Epidermal melanocyte (primary cell): ENCODE data around the gene DMAP1.
A peak's percentile ranks its signal among the peaks of the same experiment; 100 is the strongest.
"Not testable (repeated sequence)": the region's sequence is repeated elsewhere in the genome, so short reads cannot be mapped to it uniquely, and the experiment has no call there.

Experiments
- DNase-seq: peaks from one replicate; pipeline ENCODE4 v3.0.0; 2011; ENCODE audit warnings: low spot score; ENCODE audit not compliant: insufficient read length

Gene DMAP1, protein sequence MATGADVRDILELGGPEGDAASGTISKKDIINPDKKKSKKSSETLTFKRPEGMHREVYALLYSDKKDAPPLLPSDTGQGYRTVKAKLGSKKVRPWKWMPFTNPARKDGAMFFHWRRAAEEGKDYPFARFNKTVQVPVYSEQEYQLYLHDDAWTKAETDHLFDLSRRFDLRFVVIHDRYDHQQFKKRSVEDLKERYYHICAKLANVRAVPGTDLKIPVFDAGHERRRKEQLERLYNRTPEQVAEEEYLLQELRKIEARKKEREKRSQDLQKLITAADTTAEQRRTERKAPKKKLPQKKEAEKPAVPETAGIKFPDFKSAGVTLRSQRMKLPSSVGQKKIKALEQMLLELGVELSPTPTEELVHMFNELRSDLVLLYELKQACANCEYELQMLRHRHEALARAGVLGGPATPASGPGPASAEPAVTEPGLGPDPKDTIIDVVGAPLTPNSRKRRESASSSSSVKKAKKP

DNA sequence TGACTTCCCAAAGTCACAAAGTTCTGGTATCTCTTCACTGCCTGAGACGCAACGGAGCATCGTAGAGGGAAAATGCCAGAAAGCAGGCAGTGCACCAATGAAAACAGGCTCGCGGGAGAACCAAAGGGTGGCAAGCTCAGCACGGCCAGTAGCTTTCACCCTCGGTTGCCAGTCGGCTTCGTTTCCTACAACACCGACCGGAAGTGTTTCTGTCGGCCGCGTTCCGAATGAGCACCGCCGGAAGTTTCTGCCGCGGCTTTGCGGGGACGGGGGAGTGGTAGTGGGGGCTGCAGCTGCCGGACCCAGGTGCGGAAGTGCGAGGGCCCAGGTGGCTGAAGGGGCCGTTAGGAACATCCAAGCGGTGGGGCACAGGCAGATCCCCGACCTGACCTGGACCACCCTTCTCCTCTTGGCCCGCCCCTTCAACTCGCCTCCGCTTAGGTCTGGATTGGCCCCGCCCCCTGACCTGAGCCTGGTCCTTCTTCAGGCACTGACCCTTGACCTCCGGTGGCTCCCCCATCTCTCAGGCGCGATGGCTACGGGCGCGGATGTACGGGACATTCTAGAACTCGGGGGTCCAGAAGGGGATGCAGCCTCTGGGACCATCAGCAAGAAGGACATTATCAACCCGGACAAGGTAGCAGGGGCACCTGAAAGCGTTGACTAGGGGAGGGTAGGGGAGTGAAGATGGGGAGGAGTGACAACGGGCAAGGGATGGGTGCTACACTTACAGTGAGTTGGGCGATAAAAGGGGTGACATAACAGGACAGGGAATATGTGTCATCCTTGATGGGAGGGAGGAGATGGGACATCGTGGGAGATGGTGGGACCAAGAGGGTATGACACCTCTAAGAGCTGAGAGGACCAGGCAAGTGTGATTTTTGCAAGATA, at the start of gene DMAP1:
Gene DMAP1, plus strand, starts transcription at position 250 of the 891 bp plus-strand sequence. Its CDS starts 283 bp downstream, at position 533.
- DNase-seq: no peak

DNA sequence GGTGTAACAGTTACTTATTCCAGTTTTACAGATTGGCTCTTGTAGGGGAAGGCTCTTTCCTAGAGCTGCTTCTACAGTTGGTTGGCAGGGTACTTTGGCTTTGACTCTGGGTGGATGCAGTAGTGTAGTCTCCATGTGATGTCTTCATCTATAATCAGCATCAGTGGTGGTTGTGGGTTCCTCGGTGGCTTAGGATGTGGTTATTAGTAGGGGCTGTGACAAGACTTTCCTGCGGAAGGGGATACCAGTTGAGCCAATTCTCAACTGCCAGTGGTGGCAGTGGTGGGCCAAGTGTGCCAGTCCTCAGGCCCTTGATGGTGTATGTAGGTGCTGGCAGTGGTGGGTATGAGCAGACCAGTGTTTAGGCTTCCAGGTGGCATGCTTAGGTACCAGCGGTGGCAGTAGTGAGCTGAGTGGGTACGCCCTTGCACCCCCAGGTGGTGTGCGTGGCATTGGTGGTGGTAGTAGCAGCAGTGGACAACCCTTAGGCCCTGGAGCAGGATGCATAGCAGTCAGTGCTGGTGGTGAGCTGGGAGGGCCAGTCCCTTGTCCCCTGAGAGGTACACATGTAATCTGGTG, 44.7 kb upstream of the DMAP1 start:
- no peak for DNase-seq

DNA sequence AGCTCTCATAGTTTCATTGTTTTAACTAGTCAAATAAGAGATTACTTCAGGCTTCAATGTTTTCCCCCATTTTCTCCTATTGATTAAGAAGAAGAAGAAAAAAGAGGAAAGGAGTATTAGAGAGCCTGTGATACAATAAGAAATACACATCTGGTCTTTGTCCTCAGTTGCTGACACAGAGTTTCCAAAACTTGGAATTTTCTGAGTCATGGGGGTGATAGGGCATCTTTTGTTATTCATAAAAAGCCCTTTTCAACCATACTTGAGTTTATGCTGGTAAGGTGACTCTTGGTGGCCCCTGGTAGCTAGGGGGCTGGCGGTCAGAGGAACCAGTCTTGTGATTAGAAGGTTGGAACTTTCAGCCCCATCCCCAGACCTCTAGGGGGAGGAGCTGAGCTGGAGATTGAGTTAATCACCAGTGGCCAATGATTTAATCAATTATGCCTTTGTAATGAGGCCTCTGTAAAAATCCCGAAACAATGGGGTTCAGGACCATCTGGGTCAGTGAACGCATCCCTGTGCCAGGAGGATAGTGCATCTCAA, 42.9 kb upstream of the DMAP1 start:
- no peak for DNase-seq

DNA sequence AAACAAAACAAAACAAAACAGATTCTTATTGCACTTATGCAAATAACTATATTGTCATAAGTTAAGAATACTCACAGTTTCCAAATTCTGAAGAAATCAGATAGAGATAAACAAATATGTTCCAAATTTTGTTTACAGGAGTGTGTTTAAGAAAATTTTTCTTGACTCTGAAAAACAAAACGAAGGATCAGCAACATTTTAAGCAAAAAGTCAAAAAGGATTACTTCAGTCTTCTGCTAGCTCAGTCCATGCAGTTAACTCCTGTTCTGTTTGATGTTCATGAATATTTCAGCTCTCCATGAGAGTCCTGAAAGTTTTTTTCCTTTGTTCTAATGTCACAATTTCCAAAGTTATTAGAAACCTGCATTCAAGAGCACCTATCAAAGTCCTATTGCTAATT, 38.6 kb upstream of the DMAP1 start:
- no peak for DNase-seq

DNA sequence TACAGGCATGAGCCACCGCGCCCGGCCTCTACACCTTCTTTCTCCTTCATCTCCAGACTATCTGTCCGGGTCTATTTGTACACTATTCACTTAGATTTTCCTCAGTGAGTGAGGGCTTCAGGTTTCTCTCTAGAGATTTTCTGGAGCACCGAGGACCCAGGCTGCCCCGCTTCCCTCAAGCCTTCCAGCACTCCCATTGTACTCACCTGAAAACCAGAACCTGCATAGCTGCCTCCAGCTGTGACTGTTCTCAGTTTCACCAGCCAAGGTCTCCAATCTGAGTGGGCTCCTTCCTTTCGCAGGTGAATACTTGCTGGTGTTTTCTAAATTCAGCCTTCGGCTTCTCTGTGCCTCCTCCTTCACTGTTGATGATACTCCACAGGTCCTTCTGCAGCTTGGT, 12.9 kb upstream of the DMAP1 start:
- DNase-seq: no peak

DNA sequence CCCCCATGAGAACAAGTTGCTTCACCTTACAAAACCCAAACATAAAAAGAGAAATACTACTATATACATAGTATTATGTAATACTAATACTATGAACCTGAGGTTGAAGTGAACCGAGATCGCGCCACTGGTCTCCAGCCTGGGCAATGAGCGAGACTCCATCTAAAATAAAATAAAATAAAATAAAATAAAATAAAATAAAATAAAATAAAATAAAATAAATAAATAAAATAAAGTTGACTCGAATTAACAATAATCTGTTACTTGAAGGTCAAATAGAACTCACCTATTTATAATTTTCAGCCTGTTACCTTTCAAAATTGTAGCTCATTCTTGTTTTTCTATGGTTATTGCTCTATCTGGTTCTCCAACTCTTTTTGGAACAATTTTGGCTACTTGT, 6.7 kb upstream of the DMAP1 start:
- not testable (repeated sequence) for DNase-seq

DNA sequence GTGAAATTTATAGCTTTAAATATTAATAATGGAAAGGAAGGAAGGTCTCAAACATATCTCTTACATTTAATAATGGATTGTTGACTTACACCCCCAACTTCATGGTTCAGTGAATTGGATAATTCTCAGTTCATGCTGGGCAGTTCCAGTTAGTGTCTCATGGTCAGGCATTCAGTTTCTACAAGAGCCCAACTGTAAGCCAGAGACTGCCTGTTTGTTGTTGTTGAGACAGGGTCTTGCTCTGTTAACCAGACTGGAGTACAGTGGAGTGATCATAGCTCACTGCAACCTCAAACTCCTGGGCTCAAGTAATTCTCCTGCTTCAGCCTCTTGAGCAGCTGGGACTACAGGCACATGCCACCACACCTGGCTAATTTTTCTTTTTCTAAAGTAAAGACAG, 5.0 kb upstream of the DMAP1 start:
- DNase-seq: no peak

DNA sequence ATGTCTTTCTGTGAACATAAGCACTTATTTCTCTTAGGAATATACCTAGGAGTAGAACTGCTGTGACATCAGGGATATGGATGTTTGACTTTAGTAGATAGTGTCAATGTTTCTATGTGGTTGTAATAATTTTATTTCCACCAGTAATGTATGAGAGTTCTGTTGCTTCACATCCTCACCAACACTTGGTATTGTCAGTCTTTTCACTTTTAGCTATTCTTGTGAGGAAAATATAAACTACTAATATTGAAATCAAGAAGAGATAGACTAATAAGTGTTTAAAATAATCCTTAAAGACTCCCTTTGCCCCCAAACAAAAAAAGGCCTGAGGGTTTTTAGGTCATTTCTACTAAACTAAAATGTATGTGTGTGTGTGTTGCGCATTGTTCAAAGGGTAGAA, 2.7 kb upstream of the DMAP1 start:
- no peak for DNase-seq

DNA sequence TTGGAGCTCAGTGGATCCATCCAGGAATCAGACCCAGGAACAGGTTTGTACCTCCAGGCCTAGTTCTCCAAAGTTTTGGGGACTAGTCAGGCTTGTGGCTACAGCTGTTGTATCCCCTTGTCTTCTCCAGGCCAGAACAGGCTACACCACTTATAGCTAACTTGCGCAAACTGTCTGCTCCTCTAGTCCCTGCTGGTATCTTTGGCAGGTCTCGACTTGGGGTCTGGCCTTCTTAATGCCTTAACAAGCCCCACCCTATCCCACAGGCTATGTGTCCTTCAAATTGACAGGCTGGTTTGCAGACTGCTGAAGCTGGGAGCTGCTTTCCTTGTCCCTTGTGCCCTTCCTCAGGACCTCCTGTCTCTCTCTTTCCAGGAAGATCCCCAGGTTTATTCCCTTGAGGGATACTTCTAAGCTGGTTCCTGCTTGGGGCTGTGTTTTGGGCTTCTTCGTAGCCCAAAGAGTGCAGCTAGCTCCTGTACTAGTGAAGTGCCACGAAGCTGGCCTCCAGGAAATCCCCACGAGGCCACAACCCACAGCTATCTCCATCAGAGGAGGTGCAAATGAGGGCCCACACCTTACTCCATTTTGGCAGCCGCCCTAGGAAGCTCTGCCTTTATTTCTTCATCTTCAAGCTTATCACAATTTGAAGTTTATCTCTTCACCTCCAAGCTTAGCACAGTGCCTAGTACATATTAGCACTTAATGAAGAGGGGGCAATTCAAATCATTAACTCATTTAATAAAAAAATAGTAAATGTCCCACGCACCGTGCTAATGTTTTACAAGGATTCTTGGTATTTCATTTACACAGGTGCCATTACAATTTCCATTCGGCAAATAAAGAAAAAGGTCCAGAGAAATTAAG, 683 bp upstream of the DMAP1 start:
- no peak for DNase-seq

DNA sequence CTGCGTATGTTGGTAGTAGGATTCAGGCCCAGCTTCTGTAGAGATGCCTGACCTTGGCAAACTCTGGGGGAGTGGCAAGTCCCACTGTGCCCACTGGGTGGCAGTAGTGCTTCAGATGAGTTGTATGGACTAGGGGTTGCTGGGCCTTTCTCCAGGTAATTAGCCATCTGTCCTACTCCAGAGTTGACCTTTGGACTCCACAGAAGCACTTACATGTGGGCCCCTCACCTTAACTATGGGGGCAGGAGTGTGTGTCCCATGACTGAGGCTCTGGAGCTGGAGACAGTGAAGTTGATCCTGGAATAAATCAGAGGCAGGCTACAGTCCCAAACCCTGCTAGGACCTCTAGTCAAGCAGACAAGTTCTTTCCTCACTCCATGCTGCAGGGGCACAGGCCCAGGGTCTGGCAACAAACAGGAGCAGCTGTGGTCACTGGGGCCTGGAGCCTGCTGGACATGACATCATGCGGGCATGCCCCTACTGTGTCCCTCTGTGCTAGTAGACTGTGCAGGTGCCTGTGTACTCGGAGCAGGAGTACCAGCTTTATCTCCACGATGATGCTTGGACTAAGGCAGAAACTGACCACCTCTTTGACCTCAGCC, 4.6 kb downstream of the DMAP1 start:
- DNase-seq: peak; percentile 58

DNA sequence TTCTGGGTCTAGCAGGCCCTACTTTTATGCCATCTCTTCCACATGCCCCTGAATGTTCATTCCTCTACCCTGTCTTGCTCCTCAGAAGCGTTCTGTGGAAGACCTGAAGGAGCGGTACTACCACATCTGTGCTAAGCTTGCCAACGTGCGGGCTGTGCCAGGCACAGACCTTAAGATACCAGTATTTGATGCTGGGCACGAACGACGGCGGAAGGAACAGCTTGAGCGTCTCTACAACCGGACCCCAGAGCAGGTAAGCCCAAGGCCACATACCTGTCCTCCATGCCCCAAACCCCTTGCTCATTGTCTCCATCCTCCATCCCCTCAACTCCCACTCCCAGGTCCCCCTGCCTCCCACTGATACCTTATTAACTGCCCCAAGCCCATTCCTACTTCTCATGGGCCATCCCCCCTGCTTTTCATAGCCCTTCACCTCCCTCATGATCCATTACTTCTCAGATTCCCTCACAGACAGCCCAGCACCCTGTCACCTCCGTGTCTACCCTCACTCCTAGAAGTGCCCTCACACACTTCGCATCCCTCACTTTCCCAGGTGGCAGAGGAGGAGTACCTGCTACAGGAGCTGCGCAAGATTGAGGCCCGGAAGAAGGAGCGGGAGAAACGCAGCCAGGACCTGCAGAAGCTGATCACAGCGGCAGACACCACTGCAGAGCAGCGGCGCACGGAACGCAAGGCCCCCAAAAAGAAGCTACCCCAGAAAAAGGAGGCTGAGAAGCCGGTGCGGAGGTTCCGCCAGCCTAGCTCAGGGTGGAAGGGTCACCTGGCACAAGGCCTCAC, 5.4 kb downstream of the DMAP1 start:
- DNase-seq: no peak

DNA sequence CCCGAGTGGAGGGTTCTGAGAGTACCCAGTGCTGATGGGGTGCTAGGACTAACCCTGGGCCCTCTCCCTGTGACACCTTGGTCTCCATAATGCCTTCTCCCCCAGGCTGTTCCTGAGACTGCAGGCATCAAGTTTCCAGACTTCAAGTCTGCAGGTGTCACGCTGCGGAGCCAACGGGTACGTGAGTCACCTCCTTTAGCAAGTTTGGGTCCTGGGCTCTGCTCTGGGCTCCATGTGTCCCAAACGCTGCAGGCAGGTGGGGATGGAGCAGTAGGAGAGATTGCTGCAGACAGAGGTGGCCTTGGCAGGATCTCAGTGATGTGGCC, 6.0 kb downstream of the DMAP1 start:
- DNase-seq: no peak

DNA sequence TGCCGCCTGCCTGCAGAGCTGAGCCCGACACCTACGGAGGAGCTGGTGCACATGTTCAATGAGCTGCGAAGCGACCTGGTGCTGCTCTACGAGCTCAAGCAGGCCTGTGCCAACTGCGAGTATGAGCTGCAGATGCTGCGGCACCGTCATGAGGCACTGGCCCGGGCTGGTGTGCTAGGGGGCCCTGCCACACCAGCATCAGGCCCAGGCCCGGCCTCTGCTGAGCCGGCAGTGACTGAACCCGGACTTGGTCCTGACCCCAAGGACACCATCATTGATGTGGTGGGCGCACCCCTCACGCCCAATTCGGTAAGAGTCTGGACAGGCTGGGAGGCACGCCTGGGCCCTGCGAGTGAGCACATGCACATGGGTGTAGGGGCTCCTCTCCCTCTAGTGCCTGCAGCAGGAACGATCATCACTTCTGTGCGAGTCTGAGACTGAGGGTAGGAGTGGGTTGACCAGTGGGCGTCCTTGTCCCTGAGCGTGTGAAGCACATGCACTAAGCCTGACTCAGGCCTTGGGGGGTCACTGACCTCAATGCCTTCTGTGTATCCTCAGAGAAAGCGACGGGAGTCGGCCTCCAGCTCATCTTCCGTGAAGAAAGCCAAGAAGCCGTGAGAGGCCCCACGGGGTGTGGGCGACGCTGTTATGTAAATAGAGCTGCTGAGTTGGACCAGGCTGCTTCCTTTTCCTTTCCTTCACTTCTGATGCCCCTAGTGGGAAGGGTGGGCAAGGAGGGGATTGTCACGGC, 6.9 kb downstream of the DMAP1 start:
- DNase-seq: no peak

DNA sequence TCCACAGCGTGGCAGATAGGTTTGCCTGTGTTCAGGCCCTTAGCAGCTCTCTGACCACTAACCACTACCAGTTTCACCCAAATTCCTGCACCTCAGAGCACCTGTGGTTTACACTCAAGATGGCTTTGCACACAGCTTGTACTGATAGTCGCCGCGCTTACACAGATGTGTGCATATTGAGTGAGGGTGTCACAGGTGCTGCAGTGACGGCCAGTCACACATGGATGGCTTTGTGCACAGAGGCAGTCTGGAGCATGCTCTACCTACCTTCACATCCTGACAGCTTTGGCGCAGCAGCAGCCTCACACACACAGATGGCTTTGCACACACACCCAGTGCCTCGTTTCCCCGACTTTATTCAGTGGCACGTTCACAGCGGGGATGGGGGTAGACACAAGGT, 7.5 kb downstream of the DMAP1 start:
- no peak for DNase-seq

DNA sequence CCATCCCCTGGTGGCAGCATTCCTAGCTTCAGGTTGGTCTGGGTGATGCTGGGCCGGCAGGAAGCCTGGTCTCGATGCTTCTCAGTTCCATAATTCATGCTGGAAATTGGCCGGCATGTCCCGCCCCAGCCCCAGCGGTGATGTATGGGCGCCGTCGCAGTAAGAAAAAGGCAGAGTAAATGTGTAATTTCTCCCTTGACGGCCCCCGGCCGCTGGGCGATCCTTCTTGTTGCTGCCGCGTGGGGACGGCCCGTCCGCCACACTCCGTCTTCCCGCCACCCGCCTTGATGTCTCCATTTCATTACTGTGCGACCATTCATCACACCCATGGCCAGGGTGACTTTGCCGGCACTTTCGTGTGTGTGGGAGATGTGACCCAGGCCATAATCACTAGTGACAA, 8.5 kb downstream of the DMAP1 start:
- no peak for DNase-seq

DNA sequence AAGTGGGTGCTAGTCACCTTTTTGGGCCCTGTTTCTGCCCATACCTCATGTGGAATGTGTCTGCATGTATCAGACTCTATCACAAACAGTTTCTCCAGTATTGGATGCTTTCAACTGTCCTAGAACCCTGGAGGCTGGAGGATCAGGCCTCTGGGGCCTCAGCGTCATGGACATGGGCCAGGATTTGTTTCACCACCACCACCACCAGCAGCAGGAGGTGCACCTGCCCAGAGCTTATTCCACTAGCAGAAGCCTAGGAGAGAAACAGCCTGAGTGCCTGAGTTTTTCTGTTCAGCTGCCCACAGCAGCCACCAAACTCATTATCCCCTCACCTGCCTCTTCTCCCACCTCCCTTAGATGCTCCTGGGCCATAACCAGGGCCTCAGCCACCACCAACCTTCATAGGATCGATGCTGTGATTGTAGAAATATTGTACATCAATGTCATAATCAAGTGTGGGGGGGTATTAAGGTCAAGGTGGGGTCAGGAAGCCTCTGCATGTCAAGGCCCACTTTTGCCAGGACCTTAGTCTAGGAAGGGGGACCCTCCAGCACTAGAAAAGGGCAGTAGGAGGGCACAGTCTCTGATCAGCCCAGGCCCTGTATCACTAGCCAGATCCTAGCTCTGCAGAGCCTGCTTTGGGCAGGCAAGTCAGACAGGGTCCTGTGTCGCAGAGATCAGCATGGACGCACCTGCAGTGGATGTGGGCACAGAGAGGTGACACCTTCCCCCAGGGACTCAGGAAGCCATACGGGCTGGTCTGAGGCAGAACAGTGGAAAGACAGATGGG, 9.3 kb downstream of the DMAP1 start:
- DNase-seq: no peak

DNA sequence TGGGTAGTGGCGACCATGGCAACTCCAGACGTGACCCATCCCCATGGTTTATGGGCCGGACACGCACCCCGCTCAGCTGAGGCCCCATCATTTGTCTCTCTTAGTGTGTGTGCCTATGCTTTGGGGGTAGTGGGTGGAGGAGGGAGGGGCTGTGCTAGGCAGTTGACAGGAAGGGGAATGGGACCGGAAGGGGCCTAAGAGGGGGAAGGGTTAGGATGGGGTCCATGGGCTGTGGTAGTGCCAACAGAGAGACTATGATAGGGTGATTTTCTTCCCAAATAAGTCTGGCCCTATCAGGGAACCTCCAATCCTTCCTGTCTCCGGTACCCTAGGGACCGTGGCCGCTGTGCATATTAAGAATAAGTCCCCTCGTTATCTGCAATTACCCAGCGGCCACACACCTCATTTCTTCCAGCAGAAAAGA, 9.9 kb downstream of the DMAP1 start:
- no peak for DNase-seq

DNA sequence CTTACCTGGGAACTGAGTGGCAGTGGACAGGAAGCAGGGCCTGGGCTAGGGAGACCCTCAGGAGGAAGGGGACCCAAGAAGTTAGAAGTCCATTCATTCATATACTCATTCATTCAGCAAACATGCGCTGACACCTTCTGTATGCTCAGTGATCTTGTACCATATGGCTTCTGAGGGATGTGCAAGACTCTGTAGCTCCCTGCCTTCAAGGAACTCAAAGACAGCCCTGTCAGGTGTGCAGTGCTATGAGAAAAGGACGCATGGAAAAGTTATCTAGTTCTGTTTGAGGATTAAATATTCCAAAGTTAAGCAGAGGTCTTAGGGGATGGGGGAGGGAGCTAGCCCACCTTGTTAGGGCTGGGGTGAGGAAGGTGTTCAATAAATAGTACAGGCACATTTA, 12.5 kb downstream of the DMAP1 start:
- DNase-seq: no peak
